ENCODE measurements around the gene HOXA9. TPM values are rescaled to one million over a fixed set of nuclear protein-coding genes. Genes with fewer than 3 reads are reported as not detected.

Gene HOXA9
- total and polyA plus RNA-seq, 10 donors = 0.46 to 3.0 (median 0.98) TPM

GRCh38 chr7:27151341-27151930 lies 13.9 kb downstream of the HOXA9 start:
- DNase-seq = peak; percentile 79
- H3K27ac ChIP-seq = peak overlapping the region in 7 of 8 donors; percentile 30 to 69 (median 60)

GRCh38 chr7:27150568-27151340 lies 14.6 kb downstream of the HOXA9 start:
- intact Hi-C loops (cut with DNase I; ENCODE audit: low total_unique reads) = no loop called here
- H3K27ac ChIP-seq = peak overlapping the region in 7 of 8 donors; percentile 38 to 69 (median 60)
- no peaks in the 10 kb centered on the region for H3K36me3 ChIP-seq
- H3K27me3 ChIP-seq (replicated peaks in 1 of 7) = peaks cover 26 to 100% (median 95%) of the 10 kb centered on the region in 7 donors
- peak; percentile 93 for DNase-seq
- H3K4me1 ChIP-seq = peaks cover 24 to 77% (median 65%) of the 10 kb centered on the region in 6 donors
- TF ChIP-seq CTCF (IDR thresholded peaks at IDR 0.05 in 8 of 11, conservative IDR thresholded peaks at IDR 0.05 in 3 of 11) = peak; percentile 61 to 96 (median 89)
- TF ChIP-seq POLR2A (IDR thresholded peaks at IDR 0.05) = peak in 1 of 3 donors; percentile 31
- peak; percentile 67 to 88 (median 85) for TF ChIP-seq POLR2AphosphoS5 (IDR thresholded peaks at IDR 0.05)
- 0 to 2% (median 2%) methylated on average over 18 to 58 of the region's 58 CpGs for WGBS, 5 donors
- H3K9me3 ChIP-seq = no peaks in the 10 kb centered on the region
- H3K4me3 ChIP-seq = peak overlapping the region; percentile 0 to 68 (median 40)

More at GRCh38 chr7:27151341-27151930, 13.9 kb downstream of the HOXA9 start:
- Histone ChIP-seq H3K4me1 (peaks cover 27 to 84% (median 72%) of the 10 kb centered on the region in 6 donors), H3K4me3 (peak overlapping the region; percentile 0 to 68 (median 40)), H3K9me3 (peaks cover 0 to 4% (median 0%) of the 10 kb centered on the region in 8 donors), H3K36me3 (no peaks in the 10 kb centered on the region), H3K27me3 (replicated peaks in 1 of 7) (peaks cover 26 to 100% (median 98%) of the 10 kb centered on the region in 7 donors)
- intact Hi-C loops (cut with DNase I; ENCODE audit: low total_unique reads) = no loop called here
- 1 to 6% (median 3%) methylated on average over 27 of the region's 27 CpGs for WGBS, 5 donors
- no peak for TF ChIP-seq CTCF (IDR thresholded peaks at IDR 0.05 in 8 of 11, conservative IDR thresholded peaks at IDR 0.05 in 3 of 11)
- no peak for TF ChIP-seq POLR2AphosphoS5 (IDR thresholded peaks at IDR 0.05)
- no peak for TF ChIP-seq POLR2A (IDR thresholded peaks at IDR 0.05)

- Histone ChIP-seq H3K9me3 (no peaks in the 10 kb centered on the region), H3K4me1 (peaks cover 22 to 74% (median 58%) of the 10 kb centered on the region in 6 donors), H3K27ac (peak overlapping the region in 6 of 8 donors; percentile 2 to 69 (median 62)), H3K27me3 (replicated peaks in 1 of 7) (peaks cover 24 to 100% (median 95%) of the 10 kb centered on the region in 7 donors), H3K36me3 (no peaks in the 10 kb centered on the region), H3K4me3 (peak overlapping the region in 7 of 8 donors; percentile 28 to 68 (median 43))
- peak; percentile 59 for DNase-seq
- TF ChIP-seq POLR2AphosphoS5 (IDR thresholded peaks at IDR 0.05) (no peak), CTCF (IDR thresholded peaks at IDR 0.05 in 8 of 11, conservative IDR thresholded peaks at IDR 0.05 in 3 of 11) (no peak), POLR2A (IDR thresholded peaks at IDR 0.05) (no peak)
- intact Hi-C loops (cut with DNase I; ENCODE audit: low total_unique reads) = no loop called here
- WGBS, 5 donors = 35 to 43% (median 40%) methylated on average over 9 to 13 of the region's 13 CpGs
Measured at GRCh38 chr7:27149842-27150567, 15.3 kb downstream of the HOXA9 start.
